NB4 (cell line): ENCODE data around the gene ZFYVE28.

Experiments used
- DNase-seq: peaks from one replicate; pipeline ENCODE4 v3.0.0; 2010; ENCODE audit warnings: low read depth
- H3K4me3 ChIP-seq: one replicate; pipeline ENCODE4 v1.5.1; 2011; ENCODE audit warnings: mild to moderate bottlenecking, low read depth, low read length, moderate library complexity
- CTCF ChIP-seq: IDR thresholded peaks from one replicate; pipeline ENCODE4 v1.5.1; 2012; ENCODE audit warnings: low read depth, low read length
- MYC ChIP-seq: IDR thresholded peaks from 2 replicates; pipeline ENCODE4 v1.6.1; 2011; ENCODE audit warnings: low read depth, low read length
- POLR2A ChIP-seq: IDR thresholded peaks from 2 replicates; pipeline ENCODE4 v1.6.1; 2011; ENCODE audit warnings: mild to moderate bottlenecking; ENCODE audit not compliant: insufficient read length; ENCODE audit errors: extremely low read depth
- TF ChIP-seq, protein P1 (sequence below): IDR thresholded peaks from 2 replicates; pipeline ENCODE4 v1.6.1; 2011; ENCODE audit warnings: low read depth, low read length

Gene ZFYVE28

GRCh38 chr4:2266821-2267220 lies 151.6 kb downstream of the ZFYVE28 start:
- TF ChIP-seq POLR2A = no peak
- no peak for TF ChIP-seq MYC
- no peak for TF ChIP-seq CTCF
- TF ChIP-seq, protein P1, sequence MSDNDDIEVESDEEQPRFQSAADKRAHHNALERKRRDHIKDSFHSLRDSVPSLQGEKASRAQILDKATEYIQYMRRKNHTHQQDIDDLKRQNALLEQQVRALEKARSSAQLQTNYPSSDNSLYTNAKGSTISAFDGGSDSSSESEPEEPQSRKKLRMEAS = no peak
- H3K4me3 ChIP-seq = no peak overlapping the region
- DNase-seq = no peak

- no peak overlapping the region for H3K4me3 ChIP-seq
- DNase-seq = no peak
- TF ChIP-seq POLR2A (no peak), MYC (no peak), CTCF (no peak)
- TF ChIP-seq, protein P1 = no peak
Observed at GRCh38 chr4:2266181-2266580, 152.3 kb downstream of the ZFYVE28 start.

DNA sequence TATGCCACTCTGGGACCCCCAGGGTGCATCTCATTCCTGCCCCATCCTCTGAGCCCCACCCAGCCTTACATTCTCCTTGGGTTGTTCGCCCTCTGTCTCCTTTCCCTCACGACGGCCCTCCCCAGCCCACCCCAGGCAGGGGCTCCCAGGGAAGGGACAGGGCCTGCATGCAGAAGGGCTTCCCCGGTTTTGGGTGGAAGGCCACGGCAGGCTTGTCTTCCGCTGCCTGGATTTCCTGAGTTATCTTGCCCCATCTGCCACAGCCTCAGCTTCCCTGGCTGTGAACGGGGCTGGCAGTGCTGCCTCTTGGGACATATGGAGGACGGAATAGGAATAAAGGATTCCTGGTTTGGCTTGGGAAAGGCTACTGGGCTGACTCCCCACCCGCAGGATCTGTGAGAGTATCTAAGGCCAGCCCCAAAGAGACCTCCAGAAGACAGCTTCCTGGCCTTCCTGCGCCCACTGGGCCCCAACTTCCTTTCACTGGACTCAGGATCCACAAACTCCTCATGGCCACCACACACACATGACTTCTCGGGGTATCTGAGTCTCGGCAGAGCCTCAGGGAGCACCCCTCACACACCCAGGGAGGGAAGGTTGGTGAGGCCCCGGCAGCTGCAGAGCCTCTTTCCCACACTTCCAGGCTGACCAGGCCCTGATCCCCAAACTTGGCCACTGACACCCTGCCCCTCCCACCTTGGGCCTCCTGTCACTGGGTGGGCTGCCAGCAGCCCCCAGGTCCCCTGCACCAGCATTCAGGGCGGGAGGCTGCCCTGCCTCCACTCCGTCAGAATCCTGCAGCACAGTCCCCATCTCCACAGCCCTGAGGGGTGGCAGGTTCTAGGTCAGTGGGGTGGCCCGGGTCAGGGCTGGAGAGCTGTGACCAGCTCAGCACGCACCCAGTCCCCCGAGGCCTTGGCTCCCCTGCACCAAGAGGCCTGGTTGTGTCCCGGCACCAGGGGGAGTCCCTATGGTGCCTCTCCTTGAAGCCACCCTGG lies 153.0 kb downstream of the ZFYVE28 start:
- no peak overlapping the region for H3K4me3 ChIP-seq
- DNase-seq = no peak
- no peak for TF ChIP-seq POLR2A
- peak; percentile 3 for TF ChIP-seq CTCF
- TF ChIP-seq, protein P1 = no peak

DNA sequence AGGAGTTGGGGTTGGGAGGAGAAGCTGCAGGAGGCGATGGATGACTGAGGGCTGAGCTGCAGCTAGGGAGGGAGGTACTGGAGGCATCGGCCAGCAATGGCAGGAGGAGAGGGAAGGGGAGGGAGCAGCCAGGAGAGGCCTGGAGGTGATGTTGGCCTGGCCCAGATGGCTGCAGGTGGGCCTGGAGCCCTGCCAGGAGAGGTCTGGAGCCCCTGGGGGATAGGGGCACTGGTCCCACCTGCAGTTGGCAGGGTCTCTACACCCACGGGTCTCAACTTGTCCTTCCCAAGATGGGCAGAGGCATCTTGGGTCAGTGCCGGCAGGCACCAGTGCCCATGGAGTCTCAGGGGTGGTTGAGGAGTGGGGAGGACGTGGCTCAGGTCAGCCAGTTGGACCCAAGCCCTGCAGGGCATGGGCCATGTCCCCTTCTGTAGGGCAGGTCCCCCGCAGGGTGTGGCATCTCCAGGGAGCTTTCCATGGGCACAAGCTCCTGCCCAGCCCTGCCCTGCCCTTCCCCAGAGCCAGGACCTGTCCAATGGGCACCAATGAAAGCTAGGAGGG lies 153.9 kb downstream of the ZFYVE28 start:
- no peak for DNase-seq
- TF ChIP-seq POLR2A (no peak), CTCF (no peak), MYC (no peak)
- TF ChIP-seq, protein P1 = no peak
- H3K4me3 ChIP-seq = no peak overlapping the region

DNA sequence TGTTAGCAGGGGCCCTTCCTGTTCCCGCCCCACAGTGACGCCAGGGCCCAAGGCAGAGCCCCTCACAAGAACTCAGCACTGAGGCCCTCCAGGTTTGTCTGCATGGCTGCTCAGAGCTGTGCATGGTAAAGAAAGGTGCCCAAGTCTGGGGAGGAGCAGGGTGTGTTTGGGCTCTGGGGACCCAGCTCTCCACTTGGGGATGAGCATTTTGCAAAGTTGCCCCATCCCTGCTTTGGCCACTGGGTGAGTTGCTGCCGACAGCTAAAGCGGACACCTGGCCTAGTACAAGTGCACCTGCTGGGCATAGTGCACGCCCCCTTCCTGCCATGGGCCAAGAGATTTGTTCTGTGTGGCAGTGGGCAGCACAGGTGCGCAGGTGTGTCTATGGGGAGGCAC lies 154.5 kb downstream of the ZFYVE28 start:
- no peak for TF ChIP-seq MYC
- no peak for TF ChIP-seq CTCF
- TF ChIP-seq, protein P1 = no peak
- no peak for TF ChIP-seq POLR2A
- no peak overlapping the region for H3K4me3 ChIP-seq
- no peak for DNase-seq
